ENCODE measurements around the gene DDX24.

DDX24 gene

GRCh38 chr14:94127330-94127729, 46.3 kb upstream of the DDX24 start:
- Mint-ChIP-seq H3K27ac (no peak overlapping the region), H3K27me3 (ENCODE audit: low read depth) (peaks cover 6% of the 10 kb centered on the region), H3K4me3 (peak overlapping the region in 1 of 3 experiments; percentile 34), H3K4me1 (peaks cover 12% of the 10 kb centered on the region), H3K36me3 (ENCODE audit: low read depth) (no peaks in the 10 kb centered on the region), H3K9me3 (no peaks in the 10 kb centered on the region)
- no peak for TF ChIP-seq CTCF (IDR thresholded peaks at IDR 0.05; ENCODE audit: unreplicated experiment in 3 of 3)

GRCh38 chr14:94126800-94127199, 45.8 kb upstream of the DDX24 start:
- Mint-ChIP-seq H3K4me3 (no peak overlapping the region), H3K36me3 (ENCODE audit: low read depth) (no peaks in the 10 kb centered on the region), H3K27ac (no peak overlapping the region), H3K4me1 (peaks cover 15% of the 10 kb centered on the region), H3K27me3 (ENCODE audit: low read depth) (peaks cover under 1% of the 10 kb centered on the region), H3K9me3 (peaks cover 3% of the 10 kb centered on the region)
- TF ChIP-seq CTCF (IDR thresholded peaks at IDR 0.05; ENCODE audit: unreplicated experiment in 3 of 3) = no peak

GRCh38 chr14:94126419-94126677, 45.3 kb upstream of the DDX24 start:
- Mint-ChIP-seq H3K4me3 (no peak overlapping the region), H3K4me1 (peaks cover 20% of the 10 kb centered on the region), H3K27me3 (ENCODE audit: low read depth) (no peaks in the 10 kb centered on the region), H3K27ac (peak overlapping the region in 1 of 3 experiments; percentile 7), H3K9me3 (peaks cover 6% of the 10 kb centered on the region), H3K36me3 (ENCODE audit: low read depth) (no peaks in the 10 kb centered on the region)
- no peak for TF ChIP-seq CTCF (IDR thresholded peaks at IDR 0.05; ENCODE audit: unreplicated experiment in 3 of 3)

- Mint-ChIP-seq H3K27ac (no peak overlapping the region), H3K4me1 (peaks cover 25% of the 10 kb centered on the region), H3K27me3 (ENCODE audit: low read depth) (no peaks in the 10 kb centered on the region), H3K9me3 (peaks cover 10% of the 10 kb centered on the region), H3K36me3 (ENCODE audit: low read depth) (peaks cover 1% of the 10 kb centered on the region), H3K4me3 (no peak overlapping the region)
- TF ChIP-seq CTCF (IDR thresholded peaks at IDR 0.05; ENCODE audit: unreplicated experiment in 3 of 3) = no peak
These were observed 44.8 kb upstream of the DDX24 start for GRCh38 chr14:94125659-94126418.

GRCh38 chr14:94124582-94125377, 43.8 kb upstream of the DDX24 start:
- peaks cover 14% of the 10 kb centered on the region for H3K9me3 Mint-ChIP-seq
- H3K27me3 Mint-ChIP-seq (ENCODE audit: low read depth) = no peaks in the 10 kb centered on the region
- TF ChIP-seq CTCF (IDR thresholded peaks at IDR 0.05; ENCODE audit: unreplicated experiment in 3 of 3) = no peak
- no peak overlapping the region for H3K27ac Mint-ChIP-seq
- H3K4me3 Mint-ChIP-seq = no peak overlapping the region
- H3K36me3 Mint-ChIP-seq (ENCODE audit: low read depth) = peaks cover 5% of the 10 kb centered on the region
- H3K4me1 Mint-ChIP-seq = peaks cover 20% of the 10 kb centered on the region
